HEK293 (cell line): ENCODE results near the gene PADI3.

Experiments
- AEBP2 ChIP-seq: fragments of 450-650 bp; formaldehyde crosslinking; IDR thresholded peaks from 2 replicates; pipeline ENCODE4 v1.5.1; 2016; ENCODE audit warnings: missing biosample characterization, missing genetic modification characterization, borderline replicate concordance
- BCL11A ChIP-seq: fragments of 450-650 bp; formaldehyde crosslinking; IDR thresholded peaks from 2 replicates; pipeline ENCODE4 v1.5.1; 2016; ENCODE audit warnings: low read depth, missing biosample characterization, missing genetic modification characterization
- CTCF ChIP-seq: fragments of 450-650 bp; formaldehyde crosslinking; IDR thresholded peaks from 2 replicates; pipeline ENCODE4 v1.5.1; 2016; ENCODE audit warnings: missing biosample characterization, missing genetic modification characterization
- SETDB1 ChIP-seq: IDR thresholded peaks from one replicate; pipeline ENCODE4 v1.6.1; 2017; ENCODE audit warnings: mild to moderate bottlenecking, low read length, moderate library complexity, mixed read lengths; ENCODE audit not compliant: insufficient read length
- TCF7L2 ChIP-seq: IDR thresholded peaks from 2 replicates; pipeline ENCODE4 v1.6.1; 2011; ENCODE audit warnings: low read depth, mild to moderate bottlenecking, inconsistent platforms, low read length, moderate library complexity, borderline replicate concordance
- ZBTB17 ChIP-seq: fragments of 450-650 bp; formaldehyde crosslinking; IDR thresholded peaks from 2 replicates; pipeline ENCODE4 v1.5.1; 2016; ENCODE audit warnings: missing biosample characterization, missing genetic modification characterization
- ZBTB7A ChIP-seq: fragments of 450-650 bp; formaldehyde crosslinking; IDR thresholded peaks from 2 replicates; pipeline ENCODE4 v1.5.1; 2016; ENCODE audit warnings: low read depth, missing biosample characterization, missing genetic modification characterization
- ZBTB8A ChIP-seq: fragments of 450-650 bp; formaldehyde crosslinking; IDR thresholded peaks from 2 replicates; pipeline ENCODE4 v1.5.1; 2016; ENCODE audit warnings: missing biosample characterization, missing genetic modification characterization
- ZNF121 ChIP-seq: fragments of 450-650 bp; formaldehyde crosslinking; IDR thresholded peaks from 2 replicates; pipeline ENCODE4 v1.5.1; 2016; ENCODE audit warnings: missing biosample characterization, missing genetic modification characterization
- ZNF274 ChIP-seq, 2 experiments: fragments of 200-500 bp in 1 of 2; fragments of 450-650 bp in 1 of 2; sonication (Bioruptor generic) in 1 of 2; formaldehyde crosslinking in 1 of 2; IDR thresholded peaks; 2 replicates each; pipeline versions ENCODE4 v1.5.1 to v1.6.1; 2014 to 2016; ENCODE audit warnings: borderline replicate concordance in 1 of 2, inconsistent platforms in 1 of 2, low read length in 1 of 2, missing biosample characterization in 1 of 2, missing genetic modification characterization in 1 of 2
- ZNF660 ChIP-seq: fragments of 450-650 bp; IDR thresholded peaks from 2 replicates; pipeline ENCODE4 v1.5.1; 2018; ENCODE audit warnings: missing biosample characterization, mild to moderate bottlenecking, missing genetic modification characterization
- ZNF76 ChIP-seq: fragments of 450-650 bp; formaldehyde crosslinking; IDR thresholded peaks from 2 replicates; pipeline ENCODE4; 2016; ENCODE audit warnings: low read depth, missing biosample characterization, missing genetic modification characterization, borderline replicate concordance
- ZNF768 ChIP-seq: fragments of 450-650 bp; formaldehyde crosslinking; IDR thresholded peaks from 2 replicates; pipeline ENCODE4 v1.5.1; 2018; ENCODE audit warnings: missing biosample characterization, mild to moderate bottlenecking, missing genetic modification characterization
- ZSCAN30 ChIP-seq: fragments of 450-650 bp; IDR thresholded peaks from 2 replicates; pipeline ENCODE4 v1.5.1; 2018; ENCODE audit warnings: missing biosample characterization, mild to moderate bottlenecking, missing genetic modification characterization, moderate library complexity

GRCh38 chr1:17204546-17205440, 44.1 kb upstream of the PADI3 start, which contains the start of gene PADI1:
- TF ChIP-seq ZNF768 (tag by site-specific recombination) (no peak), CTCF (no peak), ZNF274 (IDR thresholded peaks at IDR 0.05; ENCODE audit: low read length) (no peak), ZNF274 (tag by site-specific recombination; IDR thresholded peaks at IDR 0.05; ENCODE audit: borderline replicate concordance) (no peak), BCL11A (tag by site-specific recombination) (no peak), ZBTB8A (tag by site-specific recombination) (no peak), ZNF660 (tag by site-specific recombination) (no peak), ZBTB7A (tag by site-specific recombination) (no peak), AEBP2 (tag by site-specific recombination) (no peak), TCF7L2 (no peak), ZNF121 (tag by site-specific recombination) (no peak), SETDB1 (no peak), ZNF76 (tag by site-specific recombination) (no peak), ZBTB17 (tag by site-specific recombination) (no peak), ZSCAN30 (tag by site-specific recombination) (no peak)
